Skeletal muscle satellite cell (primary cell): ENCODE measurements around the gene RAB3C.
A peak's percentile ranks its signal among the peaks of the same experiment; 100 is the strongest.

Experiments
- H3K27me3 ChIP-seq: 2 replicates; pipeline ENCODE4 v1.7.0; 2013; ENCODE audit warnings: low read length; ENCODE audit not compliant: control insufficient read depth, insufficient read depth
- H3K36me3 ChIP-seq: 2 replicates; pipeline ENCODE4 v1.7.0; 2013; ENCODE audit warnings: mild to moderate bottlenecking, control low read depth, low read length; ENCODE audit not compliant: insufficient read depth
- H3K4me1 ChIP-seq: 2 replicates; pipeline ENCODE4 v1.7.0; 2013; ENCODE audit warnings: low read length; ENCODE audit not compliant: control insufficient read depth, insufficient read depth
- H3K4me2 ChIP-seq: 2 replicates; pipeline ENCODE4 v1.7.0; 2013; ENCODE audit warnings: mild to moderate bottlenecking, low read length
- H3K4me3 ChIP-seq: 2 replicates; pipeline ENCODE4 v1.7.0; 2013; ENCODE audit warnings: low read length
- H3K9ac ChIP-seq: 2 replicates; pipeline ENCODE4 v1.7.0; 2013; ENCODE audit warnings: mild to moderate bottlenecking, low read depth, low read length, moderate library complexity
- H3K9me3 ChIP-seq: replicated peaks from 2 replicates; pipeline ENCODE4 v1.7.0; 2013; ENCODE audit warnings: mild to moderate bottlenecking, control low read depth, low read length

Gene RAB3C

DNA sequence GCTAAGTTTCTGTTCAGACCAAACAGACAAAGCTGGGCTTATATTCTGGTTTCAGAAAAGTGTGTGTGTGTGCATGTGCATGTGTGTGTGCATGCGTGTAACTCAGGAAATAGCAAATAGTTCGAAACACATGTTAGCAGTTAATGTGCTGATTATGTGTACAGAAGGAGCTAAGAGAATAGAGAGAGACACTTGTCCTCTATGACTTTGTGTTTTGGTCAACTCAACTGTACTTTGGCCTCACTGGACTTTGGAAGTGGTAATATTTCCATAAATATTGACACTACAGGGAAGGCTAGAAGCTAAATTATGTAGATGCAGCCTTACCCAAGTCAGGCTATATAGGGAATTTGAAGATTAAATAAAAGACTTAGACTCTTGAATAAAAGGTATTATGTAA lies 155.5 kb downstream of the RAB3C start:
- H3K4me1 ChIP-seq: no peaks in the 10 kb centered on the region
- no peaks in the 10 kb centered on the region for H3K9me3 ChIP-seq
- no peak overlapping the region for H3K9ac ChIP-seq
- H3K4me3 ChIP-seq: no peak overlapping the region
- H3K27me3 ChIP-seq: no peaks in the 10 kb centered on the region
- no peaks in the 10 kb centered on the region for H3K36me3 ChIP-seq
- H3K4me2 ChIP-seq: no peak overlapping the region

DNA sequence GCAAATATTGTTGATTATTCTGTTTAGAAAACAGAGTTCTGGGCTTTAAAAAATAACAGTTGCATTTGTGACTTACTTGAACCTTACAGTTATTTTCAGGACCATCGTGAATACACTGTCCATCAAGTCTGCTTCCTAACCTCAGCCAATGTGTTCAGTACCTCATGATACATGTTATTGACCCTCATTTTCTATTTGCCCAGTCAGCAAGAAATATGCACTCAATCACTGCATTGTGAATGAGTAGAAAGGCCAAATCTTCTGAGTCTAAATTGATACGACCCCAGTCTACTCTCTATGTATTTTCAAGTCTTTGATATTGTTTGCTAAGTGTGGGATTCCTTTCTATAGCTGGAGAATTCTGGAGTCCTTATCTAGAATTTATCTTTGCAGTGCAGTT lies 156.2 kb downstream of the RAB3C start:
- no peaks in the 10 kb centered on the region for H3K4me1 ChIP-seq
- H3K9me3 ChIP-seq: no peaks in the 10 kb centered on the region
- no peak overlapping the region for H3K4me2 ChIP-seq
- H3K9ac ChIP-seq: no peak overlapping the region
- H3K4me3 ChIP-seq: no peak overlapping the region
- H3K36me3 ChIP-seq: no peaks in the 10 kb centered on the region
- H3K27me3 ChIP-seq: no peaks in the 10 kb centered on the region

DNA sequence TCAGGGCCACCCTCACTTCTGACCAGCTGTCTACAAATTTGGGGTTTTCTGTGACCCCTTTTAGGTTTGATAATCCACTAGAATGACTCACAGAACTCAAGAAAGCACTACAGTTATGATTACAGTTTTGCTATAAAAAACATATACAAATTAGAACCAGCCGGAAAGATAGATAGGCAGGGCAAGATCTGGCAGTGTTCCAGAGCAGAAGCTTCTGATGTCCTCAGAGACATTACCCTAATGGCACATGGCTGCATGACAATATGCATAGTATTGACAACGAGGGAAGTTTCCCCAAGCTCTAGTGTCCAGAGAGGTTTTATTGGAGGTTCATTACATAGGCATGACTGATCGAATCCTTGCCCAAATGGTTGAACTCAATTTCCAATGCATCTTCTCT lies 158.1 kb downstream of the RAB3C start:
- no peak overlapping the region for H3K4me2 ChIP-seq
- H3K27me3 ChIP-seq: peaks cover 7% of the 10 kb centered on the region
- H3K4me1 ChIP-seq: no peaks in the 10 kb centered on the region
- no peaks in the 10 kb centered on the region for H3K36me3 ChIP-seq
- H3K4me3 ChIP-seq: no peak overlapping the region
- H3K9ac ChIP-seq: no peak overlapping the region
- no peaks in the 10 kb centered on the region for H3K9me3 ChIP-seq

DNA sequence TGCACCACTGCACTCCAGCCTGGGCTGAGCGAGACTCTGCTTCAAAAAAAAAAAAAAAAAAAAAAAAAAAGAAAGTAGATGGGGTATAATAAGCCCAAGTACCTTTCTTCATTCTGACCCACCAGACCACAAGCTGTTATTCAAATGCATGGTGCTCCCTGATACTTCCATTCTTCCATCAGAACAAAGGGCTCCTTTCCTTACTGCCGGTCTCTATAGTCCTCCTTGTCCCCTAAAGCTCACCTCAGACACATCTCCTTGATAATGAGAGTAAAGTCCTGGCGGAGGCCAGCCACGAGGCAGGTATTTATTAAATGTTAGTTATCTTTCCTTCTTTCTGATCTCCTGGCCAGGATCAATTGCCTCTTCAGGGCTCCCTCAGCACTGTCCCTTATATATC lies 162.5 kb downstream of the RAB3C start:
- Histone ChIP-seq H3K9ac (no peak overlapping the region), H3K27me3 (peaks cover 17% of the 10 kb centered on the region), H3K4me3 (no peak overlapping the region), H3K4me1 (no peaks in the 10 kb centered on the region), H3K4me2 (no peak overlapping the region), H3K9me3 (no peaks in the 10 kb centered on the region), H3K36me3 (no peaks in the 10 kb centered on the region)

DNA sequence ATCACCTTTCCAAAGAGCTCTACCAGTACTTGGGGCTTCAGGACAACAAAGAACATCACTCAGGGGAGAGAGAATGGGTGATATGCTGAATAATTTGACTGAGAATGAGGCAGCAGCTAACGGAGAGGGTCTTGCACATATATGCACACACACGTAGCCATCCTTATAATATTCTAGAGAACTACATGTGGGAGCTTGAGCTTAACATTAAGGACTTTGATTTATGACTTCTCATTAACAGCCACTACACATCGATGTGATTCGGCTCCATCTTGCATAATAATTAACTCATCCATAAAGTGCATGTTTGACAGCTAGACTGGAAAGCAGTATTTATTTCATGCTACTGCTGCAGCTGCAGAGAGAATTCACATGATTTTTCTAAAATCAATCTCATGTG lies 163.4 kb downstream of the RAB3C start:
- H3K4me3 ChIP-seq: no peak overlapping the region
- no peak overlapping the region for H3K4me2 ChIP-seq
- no peaks in the 10 kb centered on the region for H3K4me1 ChIP-seq
- H3K27me3 ChIP-seq: peaks cover 17% of the 10 kb centered on the region
- no peaks in the 10 kb centered on the region for H3K36me3 ChIP-seq
- H3K9ac ChIP-seq: no peak overlapping the region
- no peaks in the 10 kb centered on the region for H3K9me3 ChIP-seq

DNA sequence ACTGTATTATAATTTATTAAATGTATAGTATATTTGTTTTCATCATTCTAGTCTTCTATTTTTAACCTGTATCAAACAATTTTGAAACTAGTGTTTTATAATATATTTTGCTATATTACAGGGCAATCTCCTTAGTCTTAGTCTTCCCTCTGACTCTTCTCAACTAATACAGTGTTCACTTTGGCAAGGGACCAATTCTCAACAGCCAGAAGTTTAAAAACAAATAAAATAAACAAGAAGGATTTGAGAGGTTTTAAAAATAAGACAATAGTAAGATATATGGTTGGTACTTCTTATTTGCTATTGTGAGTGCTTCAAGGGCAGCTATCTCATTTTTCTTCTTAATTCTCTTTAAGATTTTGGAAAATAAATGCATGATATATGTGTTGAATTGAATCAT lies 167.2 kb downstream of the RAB3C start:
- no peaks in the 10 kb centered on the region for H3K36me3 ChIP-seq
- H3K4me1 ChIP-seq: no peaks in the 10 kb centered on the region
- H3K27me3 ChIP-seq: peaks cover 17% of the 10 kb centered on the region
- H3K4me3 ChIP-seq: no peak overlapping the region
- no peaks in the 10 kb centered on the region for H3K9me3 ChIP-seq
- H3K4me2 ChIP-seq: no peak overlapping the region
- no peak overlapping the region for H3K9ac ChIP-seq

DNA sequence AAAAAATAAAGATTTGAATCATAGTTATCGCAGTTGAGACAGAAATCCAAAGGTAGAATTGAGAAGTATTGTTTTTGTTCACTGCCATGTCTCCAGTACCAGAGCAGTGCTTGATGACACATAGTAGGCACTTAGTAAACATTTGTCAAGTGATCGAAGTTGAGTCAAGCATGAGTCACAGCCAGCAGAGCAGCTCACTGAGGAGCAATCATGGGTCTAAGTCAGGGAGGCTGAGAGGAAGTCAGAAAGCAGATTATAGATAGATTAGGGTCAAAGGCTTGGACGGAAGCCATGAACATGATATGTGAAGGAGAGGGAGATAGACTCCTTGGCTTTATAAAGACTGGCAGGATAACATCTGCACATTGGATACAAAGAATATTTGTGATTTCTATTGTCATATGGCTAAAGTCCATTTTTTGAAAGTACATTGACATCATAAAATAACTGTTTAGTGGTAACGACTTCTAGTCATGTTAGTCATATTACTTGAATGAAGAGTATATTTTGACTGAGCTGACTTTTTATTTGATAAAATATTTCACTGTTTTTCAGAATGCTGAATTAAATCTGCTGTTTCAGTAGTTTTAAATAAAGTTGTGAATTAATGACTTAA lies 168.5 kb downstream of the RAB3C start:
- no peak overlapping the region for H3K4me3 ChIP-seq
- H3K9me3 ChIP-seq: no peaks in the 10 kb centered on the region
- no peaks in the 10 kb centered on the region for H3K4me1 ChIP-seq
- no peaks in the 10 kb centered on the region for H3K36me3 ChIP-seq
- peaks cover 8% of the 10 kb centered on the region for H3K27me3 ChIP-seq
- H3K9ac ChIP-seq: no peak overlapping the region
- no peak overlapping the region for H3K4me2 ChIP-seq

DNA sequence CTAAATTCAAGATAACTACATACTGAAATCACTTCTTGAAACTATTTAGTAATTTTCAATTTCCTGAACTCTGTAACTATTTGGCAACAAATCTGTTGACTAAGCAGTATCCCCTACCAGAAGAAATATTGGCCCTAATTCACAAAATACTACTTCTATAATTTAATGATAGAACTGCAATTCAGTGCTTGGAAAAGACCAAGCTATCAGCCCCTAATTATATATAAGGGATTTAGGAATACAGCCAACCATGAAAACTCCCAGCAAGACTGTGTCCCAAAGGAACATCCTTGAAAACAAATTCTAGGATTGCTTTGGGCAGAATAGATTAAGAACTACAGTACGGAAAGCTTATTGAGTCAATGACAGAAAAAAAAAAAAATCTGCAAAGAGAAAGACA lies 169.2 kb downstream of the RAB3C start:
- H3K27me3 ChIP-seq: peaks cover 8% of the 10 kb centered on the region
- H3K36me3 ChIP-seq: no peaks in the 10 kb centered on the region
- H3K4me2 ChIP-seq: no peak overlapping the region
- no peaks in the 10 kb centered on the region for H3K4me1 ChIP-seq
- no peak overlapping the region for H3K4me3 ChIP-seq
- no peaks in the 10 kb centered on the region for H3K9me3 ChIP-seq
- H3K9ac ChIP-seq: no peak overlapping the region

DNA sequence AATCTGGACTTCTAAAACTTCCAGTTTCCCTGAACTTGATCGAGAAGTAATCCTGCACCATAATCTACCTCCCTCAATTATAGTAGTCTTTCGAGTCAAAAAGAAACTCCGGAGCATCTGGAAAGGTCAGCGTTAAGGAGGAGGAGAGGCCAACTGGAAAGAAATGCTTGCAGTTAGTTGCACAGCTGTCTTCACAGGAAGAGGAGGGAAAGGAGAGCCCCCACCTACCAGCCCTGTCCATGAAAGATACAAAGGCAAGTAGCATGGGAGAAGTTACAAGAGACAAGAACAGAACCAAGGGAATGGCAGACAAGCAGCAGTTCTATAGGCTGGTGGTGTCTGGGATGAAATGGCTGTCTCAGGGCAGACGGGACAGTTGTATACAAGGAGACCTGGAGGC lies 170.6 kb downstream of the RAB3C start:
- Histone ChIP-seq H3K4me1 (no peaks in the 10 kb centered on the region), H3K4me3 (no peak overlapping the region), H3K36me3 (no peaks in the 10 kb centered on the region), H3K27me3 (peaks cover 2% of the 10 kb centered on the region), H3K9me3 (no peaks in the 10 kb centered on the region), H3K9ac (no peak overlapping the region), H3K4me2 (no peak overlapping the region)

DNA sequence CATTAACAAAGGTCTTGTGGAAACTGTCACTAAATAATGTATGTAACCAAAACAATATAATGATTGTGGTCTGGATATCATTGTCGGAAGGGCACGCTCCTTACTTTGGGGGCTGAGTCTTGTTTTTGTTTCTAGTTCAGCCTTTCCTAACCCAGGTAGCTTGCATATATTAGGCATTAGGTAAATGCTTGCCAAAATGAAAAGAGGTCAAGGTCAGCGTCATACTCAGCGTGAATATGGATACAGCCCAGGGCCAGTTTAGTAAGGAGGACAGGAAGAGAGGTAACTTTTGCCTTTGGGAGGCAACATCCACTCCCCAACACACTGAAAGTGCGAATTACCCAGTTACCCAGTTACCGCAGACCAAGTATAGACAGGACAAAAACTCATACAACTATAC lies 171.4 kb downstream of the RAB3C start:
- no peaks in the 10 kb centered on the region for H3K27me3 ChIP-seq
- H3K4me2 ChIP-seq: no peak overlapping the region
- no peaks in the 10 kb centered on the region for H3K36me3 ChIP-seq
- H3K9me3 ChIP-seq: no peaks in the 10 kb centered on the region
- H3K4me3 ChIP-seq: no peak overlapping the region
- no peak overlapping the region for H3K9ac ChIP-seq
- no peaks in the 10 kb centered on the region for H3K4me1 ChIP-seq

DNA sequence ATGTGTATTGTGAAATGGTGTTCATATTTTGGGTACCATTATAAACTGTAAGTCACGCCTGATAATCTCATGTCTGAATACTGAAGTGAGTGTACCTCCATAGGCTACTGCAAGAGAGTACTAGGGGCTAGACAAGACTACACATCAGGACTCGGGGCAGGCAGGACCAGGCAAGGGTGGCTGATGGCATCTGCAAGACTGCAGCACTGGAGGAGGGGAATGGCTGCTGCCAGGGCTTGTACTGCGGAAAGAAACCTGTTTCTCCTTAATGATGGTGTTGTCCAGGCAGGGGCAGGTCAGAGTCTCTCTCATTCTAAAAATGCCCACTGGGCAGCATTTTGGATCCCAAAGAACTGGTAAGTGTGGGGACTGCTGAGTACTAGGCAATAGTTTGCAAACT lies 172.5 kb downstream of the RAB3C start:
- no peaks in the 10 kb centered on the region for H3K4me1 ChIP-seq
- H3K9ac ChIP-seq: no peak overlapping the region
- H3K4me2 ChIP-seq: no peak overlapping the region
- no peaks in the 10 kb centered on the region for H3K9me3 ChIP-seq
- no peaks in the 10 kb centered on the region for H3K27me3 ChIP-seq
- no peaks in the 10 kb centered on the region for H3K36me3 ChIP-seq
- no peak overlapping the region for H3K4me3 ChIP-seq

DNA sequence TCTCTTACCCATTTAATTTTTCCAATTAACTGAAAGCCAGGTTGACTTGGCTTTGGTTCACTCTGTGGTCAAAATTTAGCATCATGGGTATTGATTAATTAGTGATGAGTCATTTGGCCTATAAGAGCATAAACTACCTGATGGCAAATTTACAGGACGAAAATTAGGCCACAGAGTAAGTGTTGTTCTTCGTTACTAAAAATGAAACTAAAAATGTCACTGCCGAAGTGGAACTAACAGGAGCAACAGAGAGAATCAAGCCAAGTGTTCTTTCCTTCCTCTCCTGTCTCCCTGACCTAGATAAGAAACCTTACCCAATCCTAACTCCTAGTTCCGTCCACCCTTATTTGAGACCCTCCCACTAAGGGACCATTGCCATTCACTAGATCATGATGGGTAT lies 176.9 kb downstream of the RAB3C start:
- no peaks in the 10 kb centered on the region for H3K36me3 ChIP-seq
- peak overlapping the region; percentile 59 for H3K4me3 ChIP-seq
- no peaks in the 10 kb centered on the region for H3K4me1 ChIP-seq
- H3K27me3 ChIP-seq: no peaks in the 10 kb centered on the region
- no peaks in the 10 kb centered on the region for H3K9me3 ChIP-seq
- H3K9ac ChIP-seq: no peak overlapping the region
- H3K4me2 ChIP-seq: peak overlapping the region; percentile 72
